HG02759 (cell line): ENCODE measurements around the gene FHOD1.

ENCODE experiments used
- ATAC-seq: cut with Tn5 transposase; IDR thresholded peaks from one replicate; pipeline ENCODE4 v1.9.1; 2021; ENCODE audit warnings: mild to moderate bottlenecking, moderate library complexity; ENCODE audit not compliant: unreplicated experiment

The FHOD1 gene

DNA sequence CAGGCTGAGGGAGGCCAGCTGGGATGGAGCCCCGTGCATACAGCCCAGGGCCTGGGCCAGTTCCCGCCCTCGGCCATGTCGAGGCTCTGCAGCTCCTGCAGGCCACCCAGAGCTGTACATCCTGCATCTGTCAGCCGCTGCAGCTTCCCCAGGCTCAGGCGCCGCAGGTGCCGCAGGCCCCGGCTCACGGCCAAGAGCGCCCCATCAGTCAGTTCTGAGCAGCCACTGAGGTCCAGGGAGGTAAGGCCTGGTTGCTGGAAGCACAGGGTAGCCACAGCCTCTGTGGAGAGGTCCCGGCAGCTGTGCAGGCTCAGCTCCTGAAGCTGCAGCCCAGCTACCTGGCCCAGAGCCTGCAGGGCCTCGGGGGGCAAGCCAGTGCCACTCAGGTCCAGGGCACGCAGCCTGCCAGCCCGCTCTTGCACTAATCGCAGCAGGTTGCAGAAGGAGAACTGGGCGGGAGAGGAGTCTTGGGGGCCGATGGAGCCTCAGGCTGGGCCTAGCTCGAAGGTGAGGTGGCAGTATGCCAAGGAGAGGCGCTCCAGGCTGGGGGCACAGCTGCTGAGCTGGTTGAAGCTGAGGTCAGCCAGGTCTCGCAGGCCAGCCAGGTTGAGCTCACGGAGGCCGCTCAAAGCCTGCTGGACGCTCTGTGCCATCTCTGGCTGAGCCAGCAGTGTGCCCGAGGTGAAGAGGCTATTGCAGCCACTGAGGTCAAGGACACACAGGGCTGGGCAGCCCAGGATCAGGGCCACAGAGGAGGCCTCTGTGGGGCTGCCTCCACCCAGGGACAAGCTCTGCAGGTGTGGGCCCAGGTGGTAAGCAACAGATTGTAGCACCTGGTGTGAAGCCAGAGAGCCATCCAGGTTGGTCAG lies 37.0 kb downstream of the FHOD1 start:
- no peak for ATAC-seq

- no peak for ATAC-seq
Observed at GRCh38 chr16:67209565-67209964, 37.7 kb downstream of the FHOD1 start.

DNA sequence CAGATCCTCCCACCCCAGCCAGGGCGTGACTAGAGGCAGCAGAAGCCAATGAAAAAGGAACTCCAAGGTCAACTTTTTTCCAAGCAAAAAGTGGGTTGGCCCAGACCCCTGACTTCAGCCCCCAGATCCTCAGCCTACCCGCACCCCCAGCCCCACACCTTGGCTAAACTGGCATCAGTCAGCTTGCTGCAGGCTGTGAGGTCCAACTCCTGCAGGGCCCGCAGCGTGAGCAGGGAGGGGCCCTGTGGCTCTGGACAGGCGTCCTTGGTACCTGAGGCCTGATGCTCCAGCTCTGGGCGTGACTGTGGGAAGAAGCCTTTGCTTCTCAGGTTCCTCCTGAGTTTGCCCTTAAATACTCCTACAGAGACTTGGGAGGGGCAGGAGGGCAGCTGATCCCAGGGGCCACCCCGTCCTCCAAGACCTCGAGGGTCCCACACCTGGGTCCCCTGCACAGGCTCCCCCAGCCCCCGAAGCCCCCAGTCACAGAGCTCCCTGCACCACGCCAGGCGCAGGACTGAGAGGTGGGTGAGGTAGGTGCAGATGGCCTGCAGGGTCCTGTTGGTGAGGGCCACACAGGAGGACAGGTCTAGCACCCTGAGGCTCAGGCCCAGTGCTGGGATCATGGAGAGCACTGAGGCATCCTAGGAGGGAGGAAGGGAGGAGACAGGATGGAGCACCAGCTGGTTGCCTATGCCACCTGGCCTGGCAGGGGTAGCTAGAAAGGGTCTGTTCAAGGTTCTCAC lies 39.0 kb downstream of the FHOD1 start:
- no peak for ATAC-seq

GRCh38 chr16:67207249-67208091 lies 39.8 kb downstream of the FHOD1 start:
- no peak for ATAC-seq

DNA sequence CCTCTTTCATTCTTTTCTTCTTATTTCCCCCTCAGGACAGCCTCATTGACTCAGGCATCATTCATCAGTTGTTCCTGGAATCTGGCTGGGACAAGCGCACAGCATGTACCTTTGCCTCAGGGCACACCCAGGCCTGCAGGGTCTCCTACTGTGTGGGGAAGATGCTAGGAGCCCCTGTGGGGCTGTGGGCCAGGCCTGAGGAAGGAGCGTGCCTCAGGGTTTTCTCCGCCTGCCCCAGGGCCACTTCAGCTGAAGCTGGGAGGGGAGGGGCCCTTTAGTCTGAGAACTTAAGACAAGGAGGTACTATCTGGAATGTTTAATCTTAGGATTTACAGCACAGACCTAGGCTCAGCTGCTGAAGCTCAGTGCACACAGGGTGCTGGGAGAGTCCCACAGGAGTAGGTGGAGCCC lies 40.4 kb downstream of the FHOD1 start:
- ATAC-seq, result no peak

- ATAC-seq, result no peak
Observed at GRCh38 chr16:67206129-67206837, 41.0 kb downstream of the FHOD1 start.

DNA sequence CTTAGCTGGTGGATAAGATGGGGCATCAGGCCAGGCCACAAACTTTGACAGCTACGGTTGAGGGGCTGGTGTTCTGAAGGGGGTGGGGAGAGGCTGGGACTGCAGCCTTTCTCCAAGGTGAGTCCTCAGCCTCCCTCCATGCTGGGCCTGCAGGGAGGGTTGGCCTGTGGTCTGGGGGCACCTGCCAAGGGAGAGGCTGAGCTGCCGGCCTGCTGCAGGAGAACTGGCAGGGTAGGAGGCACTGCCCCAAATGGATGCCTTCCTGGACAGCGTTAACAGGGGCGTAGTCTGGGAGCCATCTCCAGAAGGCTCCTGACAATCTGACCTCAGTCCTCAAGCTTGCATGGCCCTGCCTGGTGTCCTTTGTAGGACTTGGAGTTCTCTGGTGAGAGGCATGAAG lies 43.2 kb downstream of the FHOD1 start:
- ATAC-seq, result no peak

GRCh38 chr16:67202956-67203493 lies 44.3 kb downstream of the FHOD1 start:
- no peak for ATAC-seq

DNA sequence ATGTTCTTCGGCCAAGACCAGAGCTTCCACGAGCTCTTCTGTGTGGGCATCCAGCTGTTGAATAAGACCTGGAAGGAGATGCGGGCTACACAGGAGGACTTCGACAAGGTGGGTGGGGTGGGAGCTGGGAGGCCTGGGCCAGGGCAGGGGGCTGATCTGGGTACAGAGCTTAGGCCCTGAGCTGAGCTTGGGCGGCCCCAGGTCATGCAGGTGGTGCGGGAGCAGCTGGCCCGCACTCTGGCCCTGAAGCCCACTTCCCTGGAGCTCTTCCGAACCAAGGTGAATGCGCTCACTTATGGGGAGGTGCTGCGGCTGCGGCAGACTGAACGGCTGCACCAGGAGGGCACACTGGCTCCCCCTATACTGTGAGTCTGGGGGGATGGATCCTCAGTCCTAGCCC lies 44.9 kb downstream of the FHOD1 start:
- ATAC-seq, result no peak

- ATAC-seq, result no peak
Observed at GRCh38 chr16:67201411-67202345, 45.6 kb downstream of the FHOD1 start.

DNA sequence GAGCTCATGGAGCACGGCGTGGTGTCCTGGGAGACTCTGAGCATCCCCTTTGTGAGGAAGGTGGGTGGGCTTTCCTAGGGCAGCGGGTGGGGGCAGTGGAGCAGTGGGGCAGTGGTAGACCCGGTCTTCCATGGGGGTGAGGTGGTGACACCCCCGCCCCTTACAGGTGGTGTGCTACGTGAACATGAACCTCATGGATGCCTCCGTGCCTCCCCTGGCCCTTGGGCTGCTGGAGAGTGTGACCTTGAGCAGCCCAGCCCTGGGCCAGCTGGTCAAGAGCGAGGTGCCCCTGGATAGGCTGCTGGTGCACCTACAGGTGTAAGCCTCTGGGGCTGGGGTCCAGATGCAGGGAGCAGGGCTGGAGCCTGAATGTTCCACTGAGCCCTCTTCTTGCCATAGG lies 46.8 kb downstream of the FHOD1 start:
- ATAC-seq, result no peak

DNA sequence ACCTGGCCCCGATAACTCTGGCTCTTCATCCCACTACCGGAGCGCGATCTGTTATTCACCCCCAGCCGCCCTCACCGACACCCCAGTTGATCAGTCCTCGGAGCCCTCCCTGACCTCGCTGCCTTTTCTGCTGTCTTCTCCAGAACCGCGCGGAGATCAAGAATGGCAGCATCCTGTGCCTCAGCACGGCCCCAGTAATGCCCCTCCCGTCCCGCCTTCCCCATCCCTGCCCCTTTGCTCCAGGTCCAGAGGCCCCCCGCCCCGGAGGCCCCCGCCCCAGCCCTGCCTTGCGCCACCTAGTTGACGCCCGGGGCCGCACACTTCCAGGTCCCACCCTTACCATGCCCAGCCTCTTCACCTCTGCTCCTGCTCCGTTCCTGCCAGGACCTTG lies 47.5 kb downstream of the FHOD1 start:
- no peak for ATAC-seq

DNA sequence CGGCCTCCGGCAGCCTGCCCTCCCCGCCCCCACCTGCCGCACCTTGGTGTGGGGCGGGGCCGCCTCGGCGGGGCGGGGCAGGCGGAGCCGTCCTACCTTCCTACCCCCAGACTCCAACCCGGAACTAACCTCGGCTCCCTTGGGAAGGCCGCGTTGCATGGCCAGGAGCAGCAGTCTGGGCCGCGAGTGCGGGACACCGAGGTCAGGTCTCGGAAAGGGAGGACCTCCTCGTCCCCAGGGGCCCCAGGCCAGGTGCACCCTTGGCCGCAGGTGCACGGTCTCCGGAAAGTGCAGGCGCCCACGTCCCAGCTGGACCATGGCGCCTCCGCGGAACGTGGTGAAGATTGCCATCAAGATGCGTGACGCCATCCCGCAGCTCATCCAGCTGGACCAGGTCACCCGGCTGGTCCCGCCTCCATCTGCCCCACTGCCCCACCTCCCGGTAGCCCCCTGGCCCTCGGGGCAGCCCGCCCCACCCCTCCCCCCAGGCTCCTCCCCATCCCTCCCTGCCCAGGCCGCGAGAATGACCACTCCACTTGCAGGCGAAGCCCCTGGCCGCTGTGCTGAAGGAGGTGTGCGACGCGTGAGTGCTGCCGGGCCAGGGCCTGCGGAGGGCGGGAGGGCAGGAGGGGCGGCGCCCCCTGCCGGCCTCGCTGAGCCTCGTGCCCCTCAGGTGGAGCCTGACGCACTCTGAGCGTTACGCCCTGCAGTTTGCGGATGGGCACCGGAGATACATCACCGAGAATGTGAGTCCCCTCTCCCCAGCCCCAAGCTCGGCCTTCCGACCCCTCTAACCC lies 48.1 kb downstream of the FHOD1 start, which contains the start of gene ELMO3:
Gene ELMO3, plus strand, starts transcription at position 121 of the 797 bp plus-strand sequence. Its CDS starts 196 bp downstream, at position 317.
- ATAC-seq, result no peak

- no peak for ATAC-seq
Observed at GRCh38 chr16:67198238-67198734, 49.0 kb downstream of the FHOD1 start.

GRCh38 chr16:67197704-67198103 lies 49.6 kb downstream of the FHOD1 start:
- no peak for ATAC-seq

DNA sequence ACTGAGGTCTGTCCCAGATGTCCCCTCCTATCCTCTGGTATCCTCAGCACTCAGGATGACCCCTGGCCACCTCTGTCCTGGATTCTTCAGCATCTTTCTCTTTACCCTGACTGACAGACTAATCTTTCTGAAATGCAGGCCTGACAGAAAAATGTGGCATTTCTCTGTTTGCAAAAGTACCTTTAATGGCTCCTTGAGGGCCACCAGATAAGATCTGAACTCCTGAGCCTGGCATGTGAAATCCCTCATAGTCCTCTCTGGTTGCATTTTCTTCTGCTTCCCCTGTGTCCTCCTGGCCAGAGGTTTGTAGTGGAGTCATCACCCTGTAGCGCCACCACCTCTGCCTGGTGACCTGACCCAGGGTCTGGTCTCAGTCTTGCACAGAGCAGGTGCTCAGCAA lies 50.4 kb downstream of the FHOD1 start:
- ATAC-seq, result no peak

DNA sequence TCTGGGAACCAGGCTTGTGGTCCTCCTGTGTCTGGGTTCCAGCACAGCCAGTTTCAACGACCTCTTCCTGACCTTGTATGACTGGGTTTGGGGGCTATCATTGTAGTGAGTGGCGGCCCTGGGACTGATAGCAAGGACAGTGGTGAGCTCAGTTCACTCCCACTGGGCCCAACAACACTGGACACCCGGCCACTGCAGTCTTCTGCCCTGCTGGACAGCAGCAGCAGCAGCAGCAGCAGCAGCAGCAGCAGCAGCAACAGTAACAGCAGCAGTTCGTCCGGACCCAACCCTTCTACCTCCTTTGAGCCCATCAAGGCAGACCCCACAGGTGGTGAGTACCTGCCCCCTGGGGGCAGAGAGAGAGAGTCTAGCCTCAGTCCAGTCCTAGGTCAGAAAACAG lies 51.6 kb downstream of the FHOD1 start:
- ATAC-seq, result no peak

- ATAC-seq, result no peak
Observed at GRCh38 chr16:67194260-67194659, 53.0 kb downstream of the FHOD1 start.
